Measurements from ENCODE around the gene FAM83D. TPM values are rescaled to one million over a fixed set of nuclear protein-coding genes. Genes with fewer than 3 reads are reported as not detected.

Gene FAM83D, protein sequence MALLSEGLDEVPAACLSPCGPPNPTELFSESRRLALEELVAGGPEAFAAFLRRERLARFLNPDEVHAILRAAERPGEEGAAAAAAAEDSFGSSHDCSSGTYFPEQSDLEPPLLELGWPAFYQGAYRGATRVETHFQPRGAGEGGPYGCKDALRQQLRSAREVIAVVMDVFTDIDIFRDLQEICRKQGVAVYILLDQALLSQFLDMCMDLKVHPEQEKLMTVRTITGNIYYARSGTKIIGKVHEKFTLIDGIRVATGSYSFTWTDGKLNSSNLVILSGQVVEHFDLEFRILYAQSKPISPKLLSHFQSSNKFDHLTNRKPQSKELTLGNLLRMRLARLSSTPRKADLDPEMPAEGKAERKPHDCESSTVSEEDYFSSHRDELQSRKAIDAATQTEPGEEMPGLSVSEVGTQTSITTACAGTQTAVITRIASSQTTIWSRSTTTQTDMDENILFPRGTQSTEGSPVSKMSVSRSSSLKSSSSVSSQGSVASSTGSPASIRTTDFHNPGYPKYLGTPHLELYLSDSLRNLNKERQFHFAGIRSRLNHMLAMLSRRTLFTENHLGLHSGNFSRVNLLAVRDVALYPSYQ
- polyA plus RNA-seq, result 0.48 and 2.4 TPM in 2 replicates
- polyA minus RNA-seq, result 1.3 and 1.5 TPM in 2 replicates

- H3K27me3 ChIP-seq (ENCODE audit: insufficient read depth, low read depth, low read length), result no peaks in the 10 kb centered on the region
- TF ChIP-seq RAD21 (conservative IDR thresholded peaks at IDR 0.05) (no peak), CTCF (IDR thresholded peaks at IDR 0.05; ENCODE audit: poor library complexity, severe bottlenecking) (peak; percentile 36), SMC3 (conservative IDR thresholded peaks at IDR 0.05; ENCODE audit: poor library complexity) (peak; percentile 48), POLR2AphosphoS5 (IDR thresholded peaks at IDR 0.05) (peak; percentile 59), TAF1 (IDR thresholded peaks at IDR 0.05; ENCODE audit: low read depth) (peak; percentile 64), EZH2 (IDR thresholded peaks at IDR 0.05; ENCODE audit: borderline replicate concordance, insufficient read depth, low read length, poor library complexity, severe bottlenecking) (no peak), MXI1 (conservative IDR thresholded peaks at IDR 0.05; ENCODE audit: poor library complexity, severe bottlenecking) (peak; percentile 99)
- TF ChIP-seq, protein P1, sequence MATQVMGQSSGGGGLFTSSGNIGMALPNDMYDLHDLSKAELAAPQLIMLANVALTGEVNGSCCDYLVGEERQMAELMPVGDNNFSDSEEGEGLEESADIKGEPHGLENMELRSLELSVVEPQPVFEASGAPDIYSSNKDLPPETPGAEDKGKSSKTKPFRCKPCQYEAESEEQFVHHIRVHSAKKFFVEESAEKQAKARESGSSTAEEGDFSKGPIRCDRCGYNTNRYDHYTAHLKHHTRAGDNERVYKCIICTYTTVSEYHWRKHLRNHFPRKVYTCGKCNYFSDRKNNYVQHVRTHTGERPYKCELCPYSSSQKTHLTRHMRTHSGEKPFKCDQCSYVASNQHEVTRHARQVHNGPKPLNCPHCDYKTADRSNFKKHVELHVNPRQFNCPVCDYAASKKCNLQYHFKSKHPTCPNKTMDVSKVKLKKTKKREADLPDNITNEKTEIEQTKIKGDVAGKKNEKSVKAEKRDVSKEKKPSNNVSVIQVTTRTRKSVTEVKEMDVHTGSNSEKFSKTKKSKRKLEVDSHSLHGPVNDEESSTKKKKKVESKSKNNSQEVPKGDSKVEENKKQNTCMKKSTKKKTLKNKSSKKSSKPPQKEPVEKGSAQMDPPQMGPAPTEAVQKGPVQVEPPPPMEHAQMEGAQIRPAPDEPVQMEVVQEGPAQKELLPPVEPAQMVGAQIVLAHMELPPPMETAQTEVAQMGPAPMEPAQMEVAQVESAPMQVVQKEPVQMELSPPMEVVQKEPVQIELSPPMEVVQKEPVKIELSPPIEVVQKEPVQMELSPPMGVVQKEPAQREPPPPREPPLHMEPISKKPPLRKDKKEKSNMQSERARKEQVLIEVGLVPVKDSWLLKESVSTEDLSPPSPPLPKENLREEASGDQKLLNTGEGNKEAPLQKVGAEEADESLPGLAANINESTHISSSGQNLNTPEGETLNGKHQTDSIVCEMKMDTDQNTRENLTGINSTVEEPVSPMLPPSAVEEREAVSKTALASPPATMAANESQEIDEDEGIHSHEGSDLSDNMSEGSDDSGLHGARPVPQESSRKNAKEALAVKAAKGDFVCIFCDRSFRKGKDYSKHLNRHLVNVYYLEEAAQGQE (IDR thresholded peaks at IDR 0.05; ENCODE audit: borderline replicate concordance), result peak; percentile 49
- H3K4me3 ChIP-seq (ENCODE audit: low read length), result peak within 1 kb of the TSS; percentile 91
- peak within 1 kb of the TSS; percentile 40 for H2AFZ ChIP-seq (ENCODE audit: low read depth, low read length)
- H3K9me3 ChIP-seq (ENCODE audit: low read length), result no peaks in the 10 kb centered on the region
- no peak within 1 kb of the TSS for H3K27ac ChIP-seq (ENCODE audit: low read length)
- peak within 1 kb of the TSS; percentile 10 for H3K4me2 ChIP-seq (ENCODE audit: low read length)
- no peaks in the 10 kb centered on the region for H3K36me3 ChIP-seq (ENCODE audit: insufficient read depth, low read length)
- H3F3A ChIP-seq (ENCODE audit: insufficient read depth, low read length, poor library complexity, severe bottlenecking), result no peaks in the 10 kb centered on the region
- H3K9me2 ChIP-seq (ENCODE audit: insufficient read depth, low read length), result no peaks in the 10 kb centered on the region
- peaks cover 25% of the 10 kb centered on the region for H3K79me2 ChIP-seq (replicated peaks; ENCODE audit: insufficient read depth, low read length)
- H3K9ac ChIP-seq (ENCODE audit: low read length), result peak within 1 kb of the TSS; percentile 50
- no peaks in the 10 kb centered on the region for H4K20me1 ChIP-seq (ENCODE audit: insufficient read depth)
These were observed at the start of gene FAM83D for GRCh38 chr20:38926142-38926933. TSS of gene FAM83D (plus strand) at chr20:38926417. CDS start at chr20:38926443, 26 bp downstream.

- no peaks in the 10 kb centered on the region for H3K36me3 ChIP-seq (ENCODE audit: insufficient read depth, low read length)
- TF ChIP-seq EP300 (conservative IDR thresholded peaks at IDR 0.05; ENCODE audit: poor library complexity, severe bottlenecking), result no peak
- no peak for TF ChIP-seq MXI1 (conservative IDR thresholded peaks at IDR 0.05; ENCODE audit: poor library complexity, severe bottlenecking)
- TF ChIP-seq, protein P1 (IDR thresholded peaks at IDR 0.05; ENCODE audit: borderline replicate concordance), result no peak
- TF ChIP-seq CTCF (IDR thresholded peaks at IDR 0.05; ENCODE audit: poor library complexity, severe bottlenecking), result no peak
- no peak for TF ChIP-seq EZH2 (IDR thresholded peaks at IDR 0.05; ENCODE audit: borderline replicate concordance, insufficient read depth, low read length, poor library complexity, severe bottlenecking)
- no peak for TF ChIP-seq SMC3 (conservative IDR thresholded peaks at IDR 0.05; ENCODE audit: poor library complexity)
- TF ChIP-seq RAD21 (conservative IDR thresholded peaks at IDR 0.05), result no peak
- TF ChIP-seq POLR2AphosphoS5 (IDR thresholded peaks at IDR 0.05), result no peak
- TF ChIP-seq TAF1 (IDR thresholded peaks at IDR 0.05; ENCODE audit: low read depth), result no peak
- H3K9ac ChIP-seq (ENCODE audit: low read length), result no peak overlapping the region
- no peaks in the 10 kb centered on the region for H3K9me2 ChIP-seq (ENCODE audit: insufficient read depth, low read length)
- H3K27ac ChIP-seq (ENCODE audit: low read length), result no peak overlapping the region
- H3K4me3 ChIP-seq (ENCODE audit: low read length), result no peak overlapping the region
- no peaks in the 10 kb centered on the region for H3K27me3 ChIP-seq (ENCODE audit: insufficient read depth, low read depth, low read length)
- no peak overlapping the region for H3K4me2 ChIP-seq (ENCODE audit: low read length)
- H3K9me3 ChIP-seq (ENCODE audit: low read length), result no peaks in the 10 kb centered on the region
- no peaks in the 10 kb centered on the region for H3K79me2 ChIP-seq (replicated peaks; ENCODE audit: insufficient read depth, low read length)
- H4K20me1 ChIP-seq (ENCODE audit: insufficient read depth), result no peaks in the 10 kb centered on the region
- no peak overlapping the region for H2AFZ ChIP-seq (ENCODE audit: low read depth, low read length)
- no peaks in the 10 kb centered on the region for H3F3A ChIP-seq (ENCODE audit: insufficient read depth, low read length, poor library complexity, severe bottlenecking)
These were observed 48.7 kb upstream of the FAM83D start for GRCh38 chr20:38877483-38877882.
